Measurements from ENCODE around the gene KANSL2. TPM values are rescaled to one million over a fixed set of nuclear protein-coding genes. Genes with fewer than 3 reads are reported as not detected.
"Not testable (repeated sequence)": the region's sequence is repeated elsewhere in the genome, so short reads cannot be mapped to it uniquely, and the experiment has no call there.

KANSL2 gene, protein sequence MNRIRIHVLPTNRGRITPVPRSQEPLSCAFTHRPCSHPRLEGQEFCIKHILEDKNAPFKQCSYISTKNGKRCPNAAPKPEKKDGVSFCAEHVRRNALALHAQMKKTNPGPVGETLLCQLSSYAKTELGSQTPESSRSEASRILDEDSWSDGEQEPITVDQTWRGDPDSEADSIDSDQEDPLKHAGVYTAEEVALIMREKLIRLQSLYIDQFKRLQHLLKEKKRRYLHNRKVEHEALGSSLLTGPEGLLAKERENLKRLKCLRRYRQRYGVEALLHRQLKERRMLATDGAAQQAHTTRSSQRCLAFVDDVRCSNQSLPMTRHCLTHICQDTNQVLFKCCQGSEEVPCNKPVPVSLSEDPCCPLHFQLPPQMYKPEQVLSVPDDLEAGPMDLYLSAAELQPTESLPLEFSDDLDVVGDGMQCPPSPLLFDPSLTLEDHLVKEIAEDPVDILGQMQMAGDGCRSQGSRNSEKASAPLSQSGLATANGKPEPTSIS
- 63.9 and 69.3 TPM in 2 replicates for total RNA-seq (2014; rRNA removed; shearing (Covaris generic))

GRCh38 chr12:48681710-48682532 is at the start of gene KANSL2:
Gene KANSL2 (minus strand): TSS chr12:48682238. CDS start chr12:48681632, 606 bp downstream.
- peak; percentile 99 to 100 for DNase-seq
- Histone ChIP-seq H3K27me3 (no peaks in the 10 kb centered on the region), H3K9me3 (replicated peaks) (no peaks in the 10 kb centered on the region), H3K4me3 (peak within 1 kb of the TSS; percentile 92), H3K27ac (peak within 1 kb of the TSS; percentile 89), H3K4me1 (peaks cover 5% of the 10 kb centered on the region), H3K36me3 (peaks cover 37% of the 10 kb centered on the region)

- Histone ChIP-seq H3K27ac (no peak overlapping the region), H3K9me3 (replicated peaks) (no peaks in the 10 kb centered on the region), H3K36me3 (no peaks in the 10 kb centered on the region), H3K4me1 (no peaks in the 10 kb centered on the region), H3K27me3 (no peaks in the 10 kb centered on the region), H3K4me3 (no peak overlapping the region)
- no peak for DNase-seq
These were observed 46.8 kb upstream of the KANSL2 start for GRCh38 chr12:48728807-48729206.

GRCh38 chr12:48720737-48721136 is 38.7 kb upstream of the KANSL2 start:
- H3K27me3 ChIP-seq; H3K27ac ChIP-seq; H3K36me3 ChIP-seq; H3K4me3 ChIP-seq; H3K9me3 ChIP-seq (replicated peaks); DNase-seq; H3K4me1 ChIP-seq: not testable (repeated sequence)

- not testable (repeated sequence) for H3K9me3 ChIP-seq (replicated peaks); H3K36me3 ChIP-seq; H3K27me3 ChIP-seq; DNase-seq; H3K4me3 ChIP-seq; H3K27ac ChIP-seq; H3K4me1 ChIP-seq
These were observed 38.1 kb upstream of the KANSL2 start for GRCh38 chr12:48720171-48720570.

GRCh38 chr12:48719002-48719401 is 37.0 kb upstream of the KANSL2 start:
- DNase-seq; H3K4me3 ChIP-seq; H3K4me1 ChIP-seq; H3K36me3 ChIP-seq; H3K27me3 ChIP-seq; H3K27ac ChIP-seq; H3K9me3 ChIP-seq (replicated peaks): not testable (repeated sequence)

GRCh38 chr12:48717252-48717695 is 35.2 kb upstream of the KANSL2 start:
- H3K9me3 ChIP-seq (replicated peaks) = peaks cover 8% of the 10 kb centered on the region
- H3K27me3 ChIP-seq = no peaks in the 10 kb centered on the region
- H3K27ac ChIP-seq = peak overlapping the region; percentile 80
- DNase-seq = peak in 1 of 2 experiments; percentile 32
- peak overlapping the region; percentile 77 for H3K4me3 ChIP-seq
- H3K36me3 ChIP-seq = peaks cover 20% of the 10 kb centered on the region
- peaks cover 8% of the 10 kb centered on the region; the same call in 1 of the 2 replicates for H3K4me1 ChIP-seq

DNA sequence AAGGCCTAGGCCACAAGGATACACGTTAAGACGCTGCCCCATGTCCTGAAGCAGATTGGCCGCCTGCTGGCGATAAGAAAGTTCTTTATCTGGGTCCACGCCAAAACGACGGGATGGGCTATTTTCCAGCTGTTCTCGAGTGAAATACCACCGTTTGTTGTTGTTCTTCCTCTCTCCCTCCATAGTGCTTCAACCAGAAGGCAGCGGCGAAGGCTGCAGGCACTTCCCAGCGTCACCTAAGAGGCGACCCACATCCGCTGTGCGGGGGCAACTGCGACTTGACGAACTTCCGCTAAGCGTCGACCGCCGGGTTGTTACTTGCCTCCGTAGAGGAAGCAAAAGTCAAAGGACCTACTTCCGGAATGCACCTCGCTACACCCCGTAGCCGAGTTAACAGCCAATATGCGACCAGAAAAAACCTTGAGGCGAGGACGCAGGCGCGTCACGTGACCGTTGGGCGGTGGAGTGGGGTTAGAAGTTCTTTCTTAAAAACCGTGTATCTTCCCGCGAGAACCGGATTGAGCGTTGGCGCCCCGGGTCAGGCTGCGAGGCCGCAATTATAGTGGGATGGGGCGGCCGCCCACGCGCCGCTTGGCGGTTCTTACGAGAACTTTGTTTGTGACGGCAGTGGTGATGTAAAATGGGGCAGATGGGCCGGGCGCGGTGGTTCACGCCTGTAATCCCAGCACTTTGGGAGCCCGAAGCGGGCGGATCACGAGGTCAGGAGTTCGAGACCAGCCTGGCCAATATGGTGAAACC is 34.6 kb upstream of the KANSL2 start, which contains the start of gene CCNT1:
Gene CCNT1, minus strand, starts transcription at position 215 of the 759 bp plus-strand sequence. Its CDS starts 32 bp downstream, at position 183.
- peak; percentile 100 for DNase-seq
- H3K9me3 ChIP-seq (replicated peaks) = peaks cover 8% of the 10 kb centered on the region
- peaks cover 26% of the 10 kb centered on the region for H3K36me3 ChIP-seq
- H3K4me1 ChIP-seq = peaks cover 8% of the 10 kb centered on the region; the same call in 1 of the 2 replicates
- H3K27ac ChIP-seq = peak within 1 kb of the TSS; percentile 80
- H3K4me3 ChIP-seq = peak within 1 kb of the TSS; percentile 77
- H3K27me3 ChIP-seq = no peaks in the 10 kb centered on the region

DNA sequence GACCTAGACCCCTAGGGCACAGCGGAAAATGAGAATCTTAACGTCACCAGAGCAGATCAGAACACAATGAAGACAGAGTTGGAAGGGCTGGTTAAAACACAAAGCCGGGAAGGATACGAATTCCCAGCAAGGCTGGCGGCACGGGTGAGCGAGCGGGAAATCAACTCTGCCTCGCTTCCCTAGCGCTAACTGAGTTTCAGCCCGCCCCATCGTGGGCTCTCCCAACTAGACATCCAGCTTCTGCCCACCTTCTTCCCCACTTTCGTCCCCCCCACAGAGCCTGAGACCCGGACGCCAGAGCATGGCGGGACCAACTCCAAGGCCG is 34.1 kb upstream of the KANSL2 start:
- H3K4me1 ChIP-seq = peaks cover 8% of the 10 kb centered on the region; the same call in 1 of the 2 replicates
- DNase-seq = no peak
- H3K4me3 ChIP-seq = peak overlapping the region; percentile 77
- peaks cover 7% of the 10 kb centered on the region for H3K9me3 ChIP-seq (replicated peaks)
- H3K27me3 ChIP-seq = no peaks in the 10 kb centered on the region
- H3K27ac ChIP-seq = peak overlapping the region; percentile 80
- H3K36me3 ChIP-seq = peaks cover 31% of the 10 kb centered on the region

DNA sequence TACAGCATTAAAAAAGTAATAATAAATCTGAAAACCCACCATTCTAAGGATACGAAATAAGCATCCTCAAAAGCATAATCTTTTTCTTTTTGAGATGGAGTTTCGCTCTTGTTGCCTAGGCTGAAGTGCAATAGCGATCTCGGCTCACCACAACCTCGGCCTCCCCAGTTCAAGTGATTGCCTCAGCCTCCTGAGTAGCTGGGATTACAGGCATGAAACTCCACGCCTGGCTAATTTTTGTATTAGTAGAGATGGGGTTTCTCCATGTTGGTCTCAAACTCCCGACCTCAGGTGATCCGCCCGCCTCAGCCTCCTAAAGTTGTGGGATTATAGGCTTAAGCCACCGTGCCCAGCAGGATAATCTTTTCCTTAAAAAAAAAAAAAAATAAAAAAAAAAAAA is 30.2 kb upstream of the KANSL2 start:
- Histone ChIP-seq H3K9me3 (replicated peaks) (no peaks in the 10 kb centered on the region), H3K4me3 (no peak overlapping the region), H3K27me3 (no peaks in the 10 kb centered on the region), H3K4me1 (peaks cover 8% of the 10 kb centered on the region; the same call in 1 of the 2 replicates), H3K27ac (no peak overlapping the region), H3K36me3 (peaks cover 66% of the 10 kb centered on the region)
- no peak for DNase-seq

- not testable (repeated sequence) for H3K4me3 ChIP-seq, H3K27me3 ChIP-seq
- peaks cover 75% of the 10 kb centered on the region for H3K36me3 ChIP-seq
These were observed 16.8 kb upstream of the KANSL2 start for GRCh38 chr12:48698822-48699221.

DNA sequence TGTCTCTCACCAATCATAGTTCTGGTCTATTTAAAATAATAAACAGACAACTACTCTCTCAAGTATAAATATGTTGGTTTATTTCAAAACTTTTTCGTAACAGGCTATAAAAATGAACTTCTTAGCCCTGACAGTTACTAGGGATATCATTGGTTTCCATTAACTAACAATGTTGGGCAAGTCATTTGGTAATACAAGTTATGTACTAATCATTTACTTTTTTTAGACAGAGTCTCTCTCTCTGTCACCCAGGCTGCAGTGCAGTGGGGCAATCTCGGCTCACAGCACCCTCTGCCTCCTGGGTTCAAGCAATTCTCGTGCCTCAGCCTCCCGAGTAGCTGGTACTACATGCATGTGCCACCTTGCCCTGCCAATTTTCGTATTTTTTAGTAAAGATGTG is 14.6 kb upstream of the KANSL2 start:
- Histone ChIP-seq H3K27me3 (no peaks in the 10 kb centered on the region), H3K36me3 (peaks cover 73% of the 10 kb centered on the region), H3K9me3 (replicated peaks) (no peaks in the 10 kb centered on the region), H3K27ac (no peak overlapping the region), H3K4me3 (no peak overlapping the region), H3K4me1 (no peaks in the 10 kb centered on the region)
- DNase-seq = no peak

More at GRCh38 chr12:48698822-48699221, 16.8 kb upstream of the KANSL2 start:
- H3K27ac ChIP-seq; DNase-seq; H3K9me3 ChIP-seq (replicated peaks); H3K4me1 ChIP-seq: not testable (repeated sequence)

DNA sequence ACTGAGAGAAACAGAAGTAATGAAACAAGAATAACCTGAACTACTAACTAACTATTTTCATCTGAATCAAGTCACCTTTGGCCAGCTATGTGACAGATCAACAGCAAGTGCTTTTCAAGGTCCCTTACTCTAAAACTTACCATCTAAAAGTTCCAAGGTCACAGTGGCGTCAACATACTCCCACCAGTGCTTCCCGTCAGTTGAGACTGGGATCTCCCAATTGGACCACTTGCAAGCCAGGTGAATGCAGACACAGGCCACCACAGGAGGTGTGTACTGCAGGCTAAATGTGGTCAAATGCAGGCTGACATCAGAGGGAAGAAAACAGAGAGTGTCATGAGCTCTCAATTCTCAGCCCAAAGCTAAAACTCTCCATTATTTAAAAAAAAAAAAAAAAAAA is 13.8 kb upstream of the KANSL2 start:
- Histone ChIP-seq H3K27ac (no peak overlapping the region), H3K27me3 (no peaks in the 10 kb centered on the region), H3K4me3 (no peak overlapping the region), H3K4me1 (no peaks in the 10 kb centered on the region), H3K36me3 (peaks cover 78% of the 10 kb centered on the region), H3K9me3 (replicated peaks) (no peaks in the 10 kb centered on the region)
- no peak for DNase-seq

GRCh38 chr12:48694038-48694437 is 12.0 kb upstream of the KANSL2 start:
- no peak for DNase-seq
- H3K36me3 ChIP-seq = peaks cover 84% of the 10 kb centered on the region
- H3K4me3 ChIP-seq = no peak overlapping the region
- no peaks in the 10 kb centered on the region; the same call in 1 of the 2 replicates for H3K4me1 ChIP-seq
- H3K27ac ChIP-seq = no peak overlapping the region
- no peaks in the 10 kb centered on the region for H3K9me3 ChIP-seq (replicated peaks)
- no peaks in the 10 kb centered on the region for H3K27me3 ChIP-seq

- Histone ChIP-seq H3K4me3 (no peak overlapping the region), H3K27ac (no peak overlapping the region), H3K4me1 (no peaks in the 10 kb centered on the region; the same call in 1 of the 2 replicates), H3K27me3 (no peaks in the 10 kb centered on the region), H3K36me3 (peaks cover 84% of the 10 kb centered on the region), H3K9me3 (replicated peaks) (no peaks in the 10 kb centered on the region)
- no peak for DNase-seq
These were observed 11.5 kb upstream of the KANSL2 start for GRCh38 chr12:48693572-48693971.
